WTC11 (cell line): Measurements from ENCODE around the gene AADACL2. TPM values are rescaled to one million over a fixed set of nuclear protein-coding genes. Genes with fewer than 3 reads are reported as not detected.

Experiments
- ATAC-seq: fragments of 200-7000 bp; cut with Tn5 transposase; 2 replicates; pipeline ENCODE4 v1.10.0; 2021; ENCODE audit warnings: mild to moderate bottlenecking, moderate library complexity
- CTCF ChIA-PET: fragments of 300-600 bp; sonication (Branson Sonifier 250); formaldehyde crosslinking; loops from one replicate; lab custom pipeline; 2021; ENCODE audit warnings: antibody characterized with exemption; lab: Charles Lee
- POLR2A ChIA-PET: fragments of 350-600 bp; sonication (Branson Sonifier 250); formaldehyde crosslinking; loops from one replicate; lab custom pipeline; 2021; ENCODE audit warnings: antibody characterized with exemption; lab: Charles Lee
- DNase-seq: peaks from one replicate; pipeline ENCODE4 v3.0.0; 2021; ENCODE audit warnings: low spot score
- H3K27ac Mint-ChIP-seq: 2 replicates; pipeline ENCODE4 v1.8.0; 2021; ENCODE audit warnings: mixed read lengths
- H3K27me3 Mint-ChIP-seq: 2 replicates; pipeline ENCODE4 v1.8.0; 2021; ENCODE audit warnings: low read depth, mild to moderate bottlenecking, moderate library complexity, mixed read lengths
- H3K36me3 Mint-ChIP-seq: 2 replicates; pipeline ENCODE4 v1.8.0; 2021; ENCODE audit warnings: mixed read lengths
- H3K4me1 Mint-ChIP-seq: 2 replicates; pipeline ENCODE4 v1.8.0; 2022; ENCODE audit warnings: mixed read lengths
- H3K4me3 Mint-ChIP-seq: 2 replicates; pipeline ENCODE4 v1.8.0; 2021; ENCODE audit warnings: mild to moderate bottlenecking, moderate library complexity, mixed read lengths
- H3K9me3 Mint-ChIP-seq: 2 replicates; pipeline ENCODE4 v1.8.0; 2021; ENCODE audit warnings: mixed read lengths
- AFF4 ChIP-seq: sonication (generic); formaldehyde crosslinking; IDR thresholded peaks from 2 replicates; pipeline ENCODE4 v1.8.1; 2023; ENCODE audit warnings: mild to moderate bottlenecking, missing genetic modification reagents, borderline replicate concordance
- ATF3 ChIP-seq: sonication (generic); formaldehyde crosslinking; conservative IDR thresholded peaks from 2 replicates; pipeline ENCODE4 v1.8.1; 2022; ENCODE audit warnings: mild to moderate bottlenecking, missing genetic modification reagents
- CREB1 ChIP-seq: sonication (generic); formaldehyde crosslinking; IDR thresholded peaks from 2 replicates; pipeline ENCODE4 v1.8.0; 2023; ENCODE audit warnings: mild to moderate bottlenecking, missing genetic modification reagents
- E2F5 ChIP-seq: sonication (generic); formaldehyde crosslinking; IDR thresholded peaks from 2 replicates; pipeline ENCODE4 v1.8.1; 2022; ENCODE audit warnings: mild to moderate bottlenecking, moderate library complexity, missing genetic modification reagents
- FOXK1 ChIP-seq: sonication (generic); formaldehyde crosslinking; IDR thresholded peaks from 2 replicates; pipeline ENCODE4 v1.8.0; 2022; ENCODE audit warnings: mild to moderate bottlenecking, moderate library complexity, missing genetic modification reagents
- IRF2 ChIP-seq: sonication (generic); formaldehyde crosslinking; IDR thresholded peaks from 2 replicates; pipeline ENCODE4 v1.8.0; 2022; ENCODE audit warnings: low read depth, missing genetic modification reagents, borderline replicate concordance
- JUN ChIP-seq: sonication (generic); formaldehyde crosslinking; IDR thresholded peaks from 2 replicates; pipeline ENCODE4 v1.8.0; 2023; ENCODE audit warnings: mild to moderate bottlenecking, missing genetic modification reagents
- NR2C2 ChIP-seq: sonication (generic); formaldehyde crosslinking; IDR thresholded peaks from 2 replicates; pipeline ENCODE4 v1.8.0; 2022; ENCODE audit warnings: mild to moderate bottlenecking, missing genetic modification reagents
- OVOL2 ChIP-seq: fragments of 250-450 bp; sonication (Bioruptor Pico); IDR thresholded peaks from 2 replicates; pipeline ENCODE4 v1.9.0; 2021; ENCODE audit warnings: mild to moderate bottlenecking, borderline replicate concordance
- PRRX2 ChIP-seq: fragments of 250-450 bp; sonication (Bioruptor Pico); IDR thresholded peaks from 2 replicates; pipeline ENCODE4 v1.8.0; 2021; ENCODE audit warnings: mild to moderate bottlenecking
- SOX15 ChIP-seq: fragments of 250-450 bp; sonication (Bioruptor Pico); IDR thresholded peaks from 2 replicates; pipeline ENCODE4 v1.9.0; 2021; ENCODE audit warnings: mild to moderate bottlenecking
- TCF7 ChIP-seq: sonication (generic); formaldehyde crosslinking; IDR thresholded peaks from 2 replicates; pipeline ENCODE4 v1.8.0; 2022; ENCODE audit warnings: mild to moderate bottlenecking, low read depth, missing genetic modification reagents, moderate library complexity
- USF1 ChIP-seq: sonication (generic); formaldehyde crosslinking; IDR thresholded peaks from 2 replicates; pipeline ENCODE4 v1.8.0; 2022; ENCODE audit warnings: mild to moderate bottlenecking, missing genetic modification reagents
- ZNF121 ChIP-seq: sonication (generic); formaldehyde crosslinking; IDR thresholded peaks from 2 replicates; pipeline ENCODE4 v1.8.0; 2023; ENCODE audit warnings: missing genetic modification reagents
- ZNF317 ChIP-seq: sonication (generic); formaldehyde crosslinking; IDR thresholded peaks from 2 replicates; pipeline ENCODE4 v1.8.1; 2023; ENCODE audit warnings: low read depth, mild to moderate bottlenecking, moderate library complexity, missing genetic modification reagents, borderline replicate concordance
- ZNF532 ChIP-seq: fragments of 250-450 bp; sonication (Bioruptor Pico); IDR thresholded peaks from 2 replicates; pipeline ENCODE4 v1.9.0; 2021; ENCODE audit warnings: mild to moderate bottlenecking, borderline replicate concordance
- total RNA-seq: library from RNA; stranded (reverse); gene quantifications from 3 replicates; pipeline ENCODE4 v1.2.3, GENCODE V29; 2021
- TF ChIP-seq, protein P1 (sequence below): sonication (generic); formaldehyde crosslinking; IDR thresholded peaks from 2 replicates; pipeline ENCODE4 v1.8.1; 2023; ENCODE audit warnings: mild to moderate bottlenecking, moderate library complexity, missing genetic modification reagents
- TF ChIP-seq, protein P2 (sequence below): sonication (generic); formaldehyde crosslinking; IDR thresholded peaks from 2 replicates; pipeline ENCODE4 v1.8.1; 2023; ENCODE audit warnings: mild to moderate bottlenecking, missing genetic modification reagents
- TF ChIP-seq, protein P3 (sequence below): fragments of 200-600 bp; IDR thresholded peaks from 2 replicates; pipeline ENCODE4 v1.8.0; 2022; ENCODE audit warnings: antibody characterized with exemption
- TF ChIP-seq, protein P4 (sequence below): fragments of 250-450 bp; sonication (Bioruptor Pico); IDR thresholded peaks from 2 replicates; pipeline ENCODE4 v2.1.2; 2022; ENCODE audit warnings: mild to moderate bottlenecking, moderate library complexity

Gene AADACL2
- total RNA-seq, 1 experiment from 2014 or later, result not detected

GRCh38 chr3:151732861-151733260 is 866 bp upstream of the AADACL2 start:
- ATAC-seq (no peak), DNase-seq (no peak)
- no peak overlapping the region for H3K4me3 Mint-ChIP-seq
- H3K4me1 Mint-ChIP-seq, result no peaks in the 10 kb centered on the region
- H3K9me3 Mint-ChIP-seq, result peaks cover 14% of the 10 kb centered on the region
- H3K27me3 Mint-ChIP-seq, result no peaks in the 10 kb centered on the region
- TF ChIP-seq TCF7 (CRISPR knock-in tag), result no peak
- no peak for TF ChIP-seq SOX15 (CRISPR knock-in tag)
- TF ChIP-seq PRRX2, result no peak
- no peak for TF ChIP-seq CREB1 (CRISPR knock-in tag)
- TF ChIP-seq AFF4 (CRISPR knock-in tag), result no peak
- TF ChIP-seq E2F5, result no peak
- no peak for TF ChIP-seq ATF3
- TF ChIP-seq, protein P1, sequence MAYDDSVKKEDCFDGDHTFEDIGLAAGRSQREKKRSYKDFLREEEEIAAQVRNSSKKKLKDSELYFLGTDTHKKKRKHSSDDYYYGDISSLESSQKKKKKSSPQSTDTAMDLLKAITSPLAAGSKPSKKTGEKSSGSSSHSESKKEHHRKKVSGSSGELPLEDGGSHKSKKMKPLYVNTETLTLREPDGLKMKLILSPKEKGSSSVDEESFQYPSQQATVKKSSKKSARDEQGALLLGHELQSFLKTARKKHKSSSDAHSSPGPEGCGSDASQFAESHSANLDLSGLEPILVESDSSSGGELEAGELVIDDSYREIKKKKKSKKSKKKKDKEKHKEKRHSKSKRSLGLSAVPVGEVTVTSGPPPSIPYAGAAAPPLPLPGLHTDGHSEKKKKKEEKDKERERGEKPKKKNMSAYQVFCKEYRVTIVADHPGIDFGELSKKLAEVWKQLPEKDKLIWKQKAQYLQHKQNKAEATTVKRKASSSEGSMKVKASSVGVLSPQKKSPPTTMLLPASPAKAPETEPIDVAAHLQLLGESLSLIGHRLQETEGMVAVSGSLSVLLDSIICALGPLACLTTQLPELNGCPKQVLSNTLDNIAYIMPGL, result no peak
- TF ChIP-seq IRF2, result no peak
- no peak for TF ChIP-seq ZNF121
- no peak for TF ChIP-seq NR2C2 (CRISPR knock-in tag)
- TF ChIP-seq ZNF317 (CRISPR knock-in tag), result no peak
- no peak for TF ChIP-seq ZNF532 (CRISPR knock-in tag)
- TF ChIP-seq, protein P2, sequence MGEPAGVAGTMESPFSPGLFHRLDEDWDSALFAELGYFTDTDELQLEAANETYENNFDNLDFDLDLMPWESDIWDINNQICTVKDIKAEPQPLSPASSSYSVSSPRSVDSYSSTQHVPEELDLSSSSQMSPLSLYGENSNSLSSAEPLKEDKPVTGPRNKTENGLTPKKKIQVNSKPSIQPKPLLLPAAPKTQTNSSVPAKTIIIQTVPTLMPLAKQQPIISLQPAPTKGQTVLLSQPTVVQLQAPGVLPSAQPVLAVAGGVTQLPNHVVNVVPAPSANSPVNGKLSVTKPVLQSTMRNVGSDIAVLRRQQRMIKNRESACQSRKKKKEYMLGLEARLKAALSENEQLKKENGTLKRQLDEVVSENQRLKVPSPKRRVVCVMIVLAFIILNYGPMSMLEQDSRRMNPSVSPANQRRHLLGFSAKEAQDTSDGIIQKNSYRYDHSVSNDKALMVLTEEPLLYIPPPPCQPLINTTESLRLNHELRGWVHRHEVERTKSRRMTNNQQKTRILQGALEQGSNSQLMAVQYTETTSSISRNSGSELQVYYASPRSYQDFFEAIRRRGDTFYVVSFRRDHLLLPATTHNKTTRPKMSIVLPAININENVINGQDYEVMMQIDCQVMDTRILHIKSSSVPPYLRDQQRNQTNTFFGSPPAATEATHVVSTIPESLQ (CRISPR knock-in tag), result no peak
- TF ChIP-seq, protein P3, sequence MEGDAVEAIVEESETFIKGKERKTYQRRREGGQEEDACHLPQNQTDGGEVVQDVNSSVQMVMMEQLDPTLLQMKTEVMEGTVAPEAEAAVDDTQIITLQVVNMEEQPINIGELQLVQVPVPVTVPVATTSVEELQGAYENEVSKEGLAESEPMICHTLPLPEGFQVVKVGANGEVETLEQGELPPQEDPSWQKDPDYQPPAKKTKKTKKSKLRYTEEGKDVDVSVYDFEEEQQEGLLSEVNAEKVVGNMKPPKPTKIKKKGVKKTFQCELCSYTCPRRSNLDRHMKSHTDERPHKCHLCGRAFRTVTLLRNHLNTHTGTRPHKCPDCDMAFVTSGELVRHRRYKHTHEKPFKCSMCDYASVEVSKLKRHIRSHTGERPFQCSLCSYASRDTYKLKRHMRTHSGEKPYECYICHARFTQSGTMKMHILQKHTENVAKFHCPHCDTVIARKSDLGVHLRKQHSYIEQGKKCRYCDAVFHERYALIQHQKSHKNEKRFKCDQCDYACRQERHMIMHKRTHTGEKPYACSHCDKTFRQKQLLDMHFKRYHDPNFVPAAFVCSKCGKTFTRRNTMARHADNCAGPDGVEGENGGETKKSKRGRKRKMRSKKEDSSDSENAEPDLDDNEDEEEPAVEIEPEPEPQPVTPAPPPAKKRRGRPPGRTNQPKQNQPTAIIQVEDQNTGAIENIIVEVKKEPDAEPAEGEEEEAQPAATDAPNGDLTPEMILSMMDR, result no peak
- no peak for TF ChIP-seq OVOL2 (CRISPR knock-in tag)
- TF ChIP-seq, protein P4, sequence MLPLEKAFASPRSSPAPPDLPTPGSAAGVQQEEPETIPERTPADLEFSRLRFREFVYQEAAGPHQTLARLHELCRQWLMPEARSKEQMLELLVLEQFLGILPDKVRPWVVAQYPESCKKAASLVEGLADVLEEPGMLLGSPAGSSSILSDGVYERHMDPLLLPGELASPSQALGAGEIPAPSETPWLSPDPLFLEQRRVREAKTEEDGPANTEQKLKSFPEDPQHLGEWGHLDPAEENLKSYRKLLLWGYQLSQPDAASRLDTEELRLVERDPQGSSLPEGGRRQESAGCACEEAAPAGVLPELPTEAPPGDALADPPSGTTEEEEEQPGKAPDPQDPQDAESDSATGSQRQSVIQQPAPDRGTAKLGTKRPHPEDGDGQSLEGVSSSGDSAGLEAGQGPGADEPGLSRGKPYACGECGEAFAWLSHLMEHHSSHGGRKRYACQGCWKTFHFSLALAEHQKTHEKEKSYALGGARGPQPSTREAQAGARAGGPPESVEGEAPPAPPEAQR (CRISPR knock-in tag), result no peak
- no peak for TF ChIP-seq FOXK1 (CRISPR knock-in tag)
- TF ChIP-seq USF1 (CRISPR knock-in tag), result no peak
- TF ChIP-seq JUN (CRISPR knock-in tag), result no peak
- H3K27ac Mint-ChIP-seq, result no peak overlapping the region
- CTCF ChIA-PET, result no interaction called here
- POLR2A ChIA-PET, result no interaction called here
- H3K36me3 Mint-ChIP-seq, result no peaks in the 10 kb centered on the region
